WTC11 (cell line): ENCODE measurements around the gene NNMT. TPM values are rescaled to one million over a fixed set of nuclear protein-coding genes. Genes with fewer than 3 reads are reported as not detected.

Experiments used
- ATAC-seq: fragments of 200-7000 bp; cut with Tn5 transposase; 2 replicates; pipeline ENCODE4 v1.10.0; 2021; ENCODE audit warnings: mild to moderate bottlenecking, moderate library complexity
- CTCF ChIA-PET: fragments of 300-600 bp; sonication (Branson Sonifier 250); formaldehyde crosslinking; loops from one replicate; lab custom pipeline; 2021; ENCODE audit warnings: antibody characterized with exemption; lab: Charles Lee
- POLR2A ChIA-PET: fragments of 350-600 bp; sonication (Branson Sonifier 250); formaldehyde crosslinking; loops from one replicate; lab custom pipeline; 2021; ENCODE audit warnings: antibody characterized with exemption; lab: Charles Lee
- DNase-seq: peaks from one replicate; pipeline ENCODE4 v3.0.0; 2021; ENCODE audit warnings: low spot score
- H3K27ac Mint-ChIP-seq: 2 replicates; pipeline ENCODE4 v1.8.0; 2021; ENCODE audit warnings: mixed read lengths
- H3K27me3 Mint-ChIP-seq: 2 replicates; pipeline ENCODE4 v1.8.0; 2021; ENCODE audit warnings: low read depth, mild to moderate bottlenecking, moderate library complexity, mixed read lengths
- H3K36me3 Mint-ChIP-seq: 2 replicates; pipeline ENCODE4 v1.8.0; 2021; ENCODE audit warnings: mixed read lengths
- H3K4me1 Mint-ChIP-seq: 2 replicates; pipeline ENCODE4 v1.8.0; 2022; ENCODE audit warnings: mixed read lengths
- H3K4me3 Mint-ChIP-seq: 2 replicates; pipeline ENCODE4 v1.8.0; 2021; ENCODE audit warnings: mild to moderate bottlenecking, moderate library complexity, mixed read lengths
- H3K9me3 Mint-ChIP-seq: 2 replicates; pipeline ENCODE4 v1.8.0; 2021; ENCODE audit warnings: mixed read lengths
- ATF1 ChIP-seq: sonication (generic); formaldehyde crosslinking; IDR thresholded peaks from 2 replicates; pipeline ENCODE4 v1.8.1; 2023; ENCODE audit warnings: mild to moderate bottlenecking, moderate library complexity, missing genetic modification reagents
- EMX1 ChIP-seq: fragments of 250-450 bp; sonication (Bioruptor Pico); IDR thresholded peaks from 2 replicates; pipeline ENCODE4 v1.8.0; 2021; ENCODE audit warnings: mild to moderate bottlenecking
- ETV6 ChIP-seq: sonication (generic); formaldehyde crosslinking; IDR thresholded peaks from 2 replicates; pipeline ENCODE4 v1.8.1; 2022; ENCODE audit warnings: mild to moderate bottlenecking, missing genetic modification reagents
- FOXP1 ChIP-seq: sonication (generic); formaldehyde crosslinking; IDR thresholded peaks from 2 replicates; pipeline ENCODE4 v1.8.0; 2022; ENCODE audit warnings: missing genetic modification reagents, mild to moderate bottlenecking, moderate library complexity, borderline replicate concordance
- JUN ChIP-seq: sonication (generic); formaldehyde crosslinking; IDR thresholded peaks from 2 replicates; pipeline ENCODE4 v1.8.0; 2023; ENCODE audit warnings: mild to moderate bottlenecking, missing genetic modification reagents
- KAT7 ChIP-seq: sonication (generic); formaldehyde crosslinking; IDR thresholded peaks from 2 replicates; pipeline ENCODE4 v1.8.1; 2023; ENCODE audit warnings: missing genetic modification reagents, mild to moderate bottlenecking, borderline replicate concordance
- MXD4 ChIP-seq: fragments of 250-450 bp; sonication (Bioruptor Pico); IDR thresholded peaks from 2 replicates; pipeline ENCODE4 v1.8.0; 2021; ENCODE audit warnings: mild to moderate bottlenecking, moderate library complexity, borderline replicate concordance
- NFE2L1 ChIP-seq: sonication (generic); formaldehyde crosslinking; IDR thresholded peaks from 2 replicates; pipeline ENCODE4 v1.8.1; 2023; ENCODE audit warnings: missing genetic modification reagents
- PRRX2 ChIP-seq: fragments of 250-450 bp; sonication (Bioruptor Pico); IDR thresholded peaks from 2 replicates; pipeline ENCODE4 v1.8.0; 2021; ENCODE audit warnings: mild to moderate bottlenecking
- SMAD4 ChIP-seq: sonication (generic); formaldehyde crosslinking; IDR thresholded peaks from 2 replicates; pipeline ENCODE4 v1.8.0; 2022; ENCODE audit warnings: mild to moderate bottlenecking, missing genetic modification reagents
- ZNF138 ChIP-seq: sonication (generic); formaldehyde crosslinking; conservative IDR thresholded peaks from 2 replicates; pipeline ENCODE4 v1.8.1; 2022; ENCODE audit warnings: mild to moderate bottlenecking, moderate library complexity, missing genetic modification reagents
- ZNF416 ChIP-seq: fragments of 250-450 bp; sonication (Bioruptor Pico); IDR thresholded peaks from 2 replicates; pipeline ENCODE4 v1.9.0; 2021; ENCODE audit warnings: mild to moderate bottlenecking, inconsistent platforms
- total RNA-seq: library from RNA; stranded (reverse); gene quantifications from 3 replicates; pipeline ENCODE4 v1.2.3, GENCODE V29; 2021
- TF ChIP-seq, protein P1 (sequence below): fragments of 250-450 bp; sonication (Bioruptor Pico); IDR thresholded peaks from 2 replicates; pipeline ENCODE4 v1.8.0; 2021; ENCODE audit warnings: mild to moderate bottlenecking
- TF ChIP-seq, protein P2 (sequence below): sonication (generic); formaldehyde crosslinking; IDR thresholded peaks from 2 replicates; pipeline ENCODE4 v1.8.1; 2022; ENCODE audit warnings: mild to moderate bottlenecking, moderate library complexity, missing genetic modification reagents
- TF ChIP-seq, protein P3 (sequence below): fragments of 250-450 bp; sonication (Bioruptor Pico); IDR thresholded peaks from 2 replicates; pipeline ENCODE4 v1.9.0; 2021; ENCODE audit warnings: moderate library complexity, mild to moderate bottlenecking, inconsistent platforms, borderline replicate concordance
- TF ChIP-seq, protein P4 (sequence below): sonication (generic); formaldehyde crosslinking; IDR thresholded peaks from 2 replicates; pipeline ENCODE4 v1.8.1; 2023; ENCODE audit warnings: mild to moderate bottlenecking, missing genetic modification reagents
- TF ChIP-seq, protein P5 (sequence below): sonication (generic); formaldehyde crosslinking; IDR thresholded peaks from 2 replicates; pipeline ENCODE4 v1.8.0; 2022; ENCODE audit warnings: missing genetic modification reagents
- TF ChIP-seq, protein P6 (sequence below): sonication (generic); formaldehyde crosslinking; IDR thresholded peaks from 2 replicates; pipeline ENCODE4 v1.8.0; 2022; ENCODE audit warnings: mild to moderate bottlenecking, missing genetic modification reagents
- TF ChIP-seq, protein P7 (sequence below): sonication (generic); formaldehyde crosslinking; IDR thresholded peaks from 2 replicates; pipeline ENCODE4 v1.8.1; 2023; ENCODE audit warnings: mild to moderate bottlenecking, missing genetic modification reagents
- TF ChIP-seq, protein P8 (sequence below): sonication (generic); formaldehyde crosslinking; IDR thresholded peaks from 2 replicates; pipeline ENCODE4 v1.8.1; 2023; ENCODE audit warnings: mild to moderate bottlenecking, missing genetic modification reagents, moderate library complexity
- TF ChIP-seq, protein P9 (sequence below): fragments of 250-450 bp; sonication (Bioruptor Pico); conservative IDR thresholded peaks from 2 replicates; pipeline ENCODE4 v1.9.0; 2021; ENCODE audit warnings: mild to moderate bottlenecking

NNMT gene
- total RNA-seq, 1 experiment from 2014 or later: 0.50 TPM

DNA sequence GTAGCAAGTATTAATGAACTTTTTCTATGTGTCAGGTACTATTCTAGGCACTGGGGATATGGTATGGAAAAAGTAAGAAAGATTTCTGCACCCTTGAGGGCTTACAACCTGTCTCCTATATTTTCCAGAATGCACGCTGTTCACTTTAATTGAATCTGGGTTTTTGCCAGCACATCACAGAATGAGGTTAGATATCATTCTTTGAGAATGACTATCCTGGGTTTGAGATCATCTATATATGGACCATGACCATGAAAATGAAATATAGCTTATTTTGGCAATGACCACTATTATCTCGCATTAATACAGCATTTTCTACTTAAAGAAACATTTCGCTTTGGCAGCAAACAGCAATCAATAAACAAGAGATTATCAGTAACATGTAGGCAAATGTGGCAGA lies 57.2 kb downstream of the NNMT start:
- DNase-seq (no peak), ATAC-seq (no peak)
- no peaks in the 10 kb centered on the region for H3K27me3 Mint-ChIP-seq
- peaks cover 9% of the 10 kb centered on the region for H3K9me3 Mint-ChIP-seq
- TF ChIP-seq JUN (CRISPR knock-in tag): no peak
- TF ChIP-seq NFE2L1: no peak
- TF ChIP-seq ATF1 (CRISPR knock-in tag): no peak
- TF ChIP-seq, protein P1, sequence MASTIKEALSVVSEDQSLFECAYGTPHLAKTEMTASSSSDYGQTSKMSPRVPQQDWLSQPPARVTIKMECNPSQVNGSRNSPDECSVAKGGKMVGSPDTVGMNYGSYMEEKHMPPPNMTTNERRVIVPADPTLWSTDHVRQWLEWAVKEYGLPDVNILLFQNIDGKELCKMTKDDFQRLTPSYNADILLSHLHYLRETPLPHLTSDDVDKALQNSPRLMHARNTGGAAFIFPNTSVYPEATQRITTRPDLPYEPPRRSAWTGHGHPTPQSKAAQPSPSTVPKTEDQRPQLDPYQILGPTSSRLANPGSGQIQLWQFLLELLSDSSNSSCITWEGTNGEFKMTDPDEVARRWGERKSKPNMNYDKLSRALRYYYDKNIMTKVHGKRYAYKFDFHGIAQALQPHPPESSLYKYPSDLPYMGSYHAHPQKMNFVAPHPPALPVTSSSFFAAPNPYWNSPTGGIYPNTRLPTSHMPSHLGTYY (CRISPR knock-in tag): no peak
- no peak for TF ChIP-seq KAT7 (CRISPR knock-in tag)
- TF ChIP-seq, protein P2, sequence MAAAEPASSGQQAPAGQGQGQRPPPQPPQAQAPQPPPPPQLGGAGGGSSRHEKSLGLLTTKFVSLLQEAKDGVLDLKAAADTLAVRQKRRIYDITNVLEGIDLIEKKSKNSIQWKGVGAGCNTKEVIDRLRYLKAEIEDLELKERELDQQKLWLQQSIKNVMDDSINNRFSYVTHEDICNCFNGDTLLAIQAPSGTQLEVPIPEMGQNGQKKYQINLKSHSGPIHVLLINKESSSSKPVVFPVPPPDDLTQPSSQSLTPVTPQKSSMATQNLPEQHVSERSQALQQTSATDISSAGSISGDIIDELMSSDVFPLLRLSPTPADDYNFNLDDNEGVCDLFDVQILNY: no peak
- TF ChIP-seq, protein P3, sequence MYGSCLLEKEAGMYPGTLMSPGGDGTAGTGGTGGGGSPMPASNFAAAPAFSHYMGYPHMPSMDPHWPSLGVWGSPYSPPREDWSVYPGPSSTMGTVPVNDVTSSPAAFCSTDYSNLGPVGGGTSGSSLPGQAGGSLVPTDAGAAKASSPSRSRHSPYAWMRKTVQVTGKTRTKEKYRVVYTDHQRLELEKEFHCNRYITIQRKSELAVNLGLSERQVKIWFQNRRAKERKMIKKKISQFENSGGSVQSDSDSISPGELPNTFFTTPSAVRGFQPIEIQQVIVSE (CRISPR knock-in tag): no peak
- TF ChIP-seq, protein P4, sequence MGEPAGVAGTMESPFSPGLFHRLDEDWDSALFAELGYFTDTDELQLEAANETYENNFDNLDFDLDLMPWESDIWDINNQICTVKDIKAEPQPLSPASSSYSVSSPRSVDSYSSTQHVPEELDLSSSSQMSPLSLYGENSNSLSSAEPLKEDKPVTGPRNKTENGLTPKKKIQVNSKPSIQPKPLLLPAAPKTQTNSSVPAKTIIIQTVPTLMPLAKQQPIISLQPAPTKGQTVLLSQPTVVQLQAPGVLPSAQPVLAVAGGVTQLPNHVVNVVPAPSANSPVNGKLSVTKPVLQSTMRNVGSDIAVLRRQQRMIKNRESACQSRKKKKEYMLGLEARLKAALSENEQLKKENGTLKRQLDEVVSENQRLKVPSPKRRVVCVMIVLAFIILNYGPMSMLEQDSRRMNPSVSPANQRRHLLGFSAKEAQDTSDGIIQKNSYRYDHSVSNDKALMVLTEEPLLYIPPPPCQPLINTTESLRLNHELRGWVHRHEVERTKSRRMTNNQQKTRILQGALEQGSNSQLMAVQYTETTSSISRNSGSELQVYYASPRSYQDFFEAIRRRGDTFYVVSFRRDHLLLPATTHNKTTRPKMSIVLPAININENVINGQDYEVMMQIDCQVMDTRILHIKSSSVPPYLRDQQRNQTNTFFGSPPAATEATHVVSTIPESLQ (CRISPR knock-in tag): no peak
- TF ChIP-seq MXD4: no peak
- no peak for TF ChIP-seq EMX1
- H3K27ac Mint-ChIP-seq: no peak overlapping the region
- CTCF ChIA-PET: no interaction called here
- H3K36me3 Mint-ChIP-seq: no peaks in the 10 kb centered on the region
- POLR2A ChIA-PET: no interaction called here
- peaks cover 9% of the 10 kb centered on the region; the same call in 1 of the 2 replicates for H3K4me1 Mint-ChIP-seq
- H3K4me3 Mint-ChIP-seq: no peak overlapping the region

DNA sequence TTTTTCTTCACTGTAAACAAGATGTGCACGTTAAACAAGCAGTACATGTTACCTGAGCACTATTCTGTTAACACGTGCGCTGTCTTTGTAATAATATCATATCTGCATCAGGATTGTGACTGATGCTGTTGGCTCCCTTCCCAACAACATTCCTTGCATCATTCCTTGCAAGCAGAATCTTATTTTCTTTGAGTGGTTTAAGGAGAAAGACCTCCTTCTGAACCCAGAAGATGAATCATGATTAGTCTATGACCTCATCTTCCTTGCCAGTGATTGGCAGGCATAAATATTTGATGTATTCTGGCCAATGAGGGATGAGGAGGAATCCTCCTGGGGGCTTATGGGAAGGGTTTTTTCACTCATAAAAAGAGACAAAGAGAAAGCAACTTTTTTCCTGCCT lies 57.9 kb downstream of the NNMT start:
- Mint-ChIP-seq H3K4me1 (peaks cover 8% of the 10 kb centered on the region; the same call in 1 of the 2 replicates), H3K9me3 (peaks cover 9% of the 10 kb centered on the region), H3K4me3 (no peak overlapping the region), H3K36me3 (no peaks in the 10 kb centered on the region), H3K27me3 (no peaks in the 10 kb centered on the region), H3K27ac (no peak overlapping the region)
- ChIA-PET CTCF (no interaction called here), POLR2A (no interaction called here)
- no peak for DNase-seq
- ATAC-seq: no peak
- TF ChIP-seq PRRX2 (CRISPR knock-in tag) (no peak), ETV6 (no peak), ZNF138 (CRISPR knock-in tag) (no peak), FOXP1 (CRISPR knock-in tag) (no peak), SMAD4 (CRISPR knock-in tag) (no peak), ZNF416 (CRISPR knock-in tag) (no peak)
- TF ChIP-seq, protein P5, sequence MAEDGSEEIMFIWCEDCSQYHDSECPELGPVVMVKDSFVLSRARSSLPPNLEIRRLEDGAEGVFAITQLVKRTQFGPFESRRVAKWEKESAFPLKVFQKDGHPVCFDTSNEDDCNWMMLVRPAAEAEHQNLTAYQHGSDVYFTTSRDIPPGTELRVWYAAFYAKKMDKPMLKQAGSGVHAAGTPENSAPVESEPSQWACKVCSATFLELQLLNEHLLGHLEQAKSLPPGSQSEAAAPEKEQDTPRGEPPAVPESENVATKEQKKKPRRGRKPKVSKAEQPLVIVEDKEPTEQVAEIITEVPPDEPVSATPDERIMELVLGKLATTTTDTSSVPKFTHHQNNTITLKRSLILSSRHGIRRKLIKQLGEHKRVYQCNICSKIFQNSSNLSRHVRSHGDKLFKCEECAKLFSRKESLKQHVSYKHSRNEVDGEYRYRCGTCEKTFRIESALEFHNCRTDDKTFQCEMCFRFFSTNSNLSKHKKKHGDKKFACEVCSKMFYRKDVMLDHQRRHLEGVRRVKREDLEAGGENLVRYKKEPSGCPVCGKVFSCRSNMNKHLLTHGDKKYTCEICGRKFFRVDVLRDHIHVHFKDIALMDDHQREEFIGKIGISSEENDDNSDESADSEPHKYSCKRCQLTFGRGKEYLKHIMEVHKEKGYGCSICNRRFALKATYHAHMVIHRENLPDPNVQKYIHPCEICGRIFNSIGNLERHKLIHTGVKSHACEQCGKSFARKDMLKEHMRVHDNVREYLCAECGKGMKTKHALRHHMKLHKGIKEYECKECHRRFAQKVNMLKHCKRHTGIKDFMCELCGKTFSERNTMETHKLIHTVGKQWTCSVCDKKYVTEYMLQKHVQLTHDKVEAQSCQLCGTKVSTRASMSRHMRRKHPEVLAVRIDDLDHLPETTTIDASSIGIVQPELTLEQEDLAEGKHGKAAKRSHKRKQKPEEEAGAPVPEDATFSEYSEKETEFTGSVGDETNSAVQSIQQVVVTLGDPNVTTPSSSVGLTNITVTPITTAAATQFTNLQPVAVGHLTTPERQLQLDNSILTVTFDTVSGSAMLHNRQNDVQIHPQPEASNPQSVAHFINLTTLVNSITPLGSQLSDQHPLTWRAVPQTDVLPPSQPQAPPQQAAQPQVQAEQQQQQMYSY (CRISPR knock-in tag): no peak
- TF ChIP-seq, protein P6, sequence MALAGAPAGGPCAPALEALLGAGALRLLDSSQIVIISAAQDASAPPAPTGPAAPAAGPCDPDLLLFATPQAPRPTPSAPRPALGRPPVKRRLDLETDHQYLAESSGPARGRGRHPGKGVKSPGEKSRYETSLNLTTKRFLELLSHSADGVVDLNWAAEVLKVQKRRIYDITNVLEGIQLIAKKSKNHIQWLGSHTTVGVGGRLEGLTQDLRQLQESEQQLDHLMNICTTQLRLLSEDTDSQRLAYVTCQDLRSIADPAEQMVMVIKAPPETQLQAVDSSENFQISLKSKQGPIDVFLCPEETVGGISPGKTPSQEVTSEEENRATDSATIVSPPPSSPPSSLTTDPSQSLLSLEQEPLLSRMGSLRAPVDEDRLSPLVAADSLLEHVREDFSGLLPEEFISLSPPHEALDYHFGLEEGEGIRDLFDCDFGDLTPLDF (CRISPR knock-in tag): no peak
- TF ChIP-seq, protein P7, sequence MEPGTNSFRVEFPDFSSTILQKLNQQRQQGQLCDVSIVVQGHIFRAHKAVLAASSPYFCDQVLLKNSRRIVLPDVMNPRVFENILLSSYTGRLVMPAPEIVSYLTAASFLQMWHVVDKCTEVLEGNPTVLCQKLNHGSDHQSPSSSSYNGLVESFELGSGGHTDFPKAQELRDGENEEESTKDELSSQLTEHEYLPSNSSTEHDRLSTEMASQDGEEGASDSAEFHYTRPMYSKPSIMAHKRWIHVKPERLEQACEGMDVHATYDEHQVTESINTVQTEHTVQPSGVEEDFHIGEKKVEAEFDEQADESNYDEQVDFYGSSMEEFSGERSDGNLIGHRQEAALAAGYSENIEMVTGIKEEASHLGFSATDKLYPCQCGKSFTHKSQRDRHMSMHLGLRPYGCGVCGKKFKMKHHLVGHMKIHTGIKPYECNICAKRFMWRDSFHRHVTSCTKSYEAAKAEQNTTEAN (CRISPR knock-in tag): no peak
- TF ChIP-seq, protein P8, sequence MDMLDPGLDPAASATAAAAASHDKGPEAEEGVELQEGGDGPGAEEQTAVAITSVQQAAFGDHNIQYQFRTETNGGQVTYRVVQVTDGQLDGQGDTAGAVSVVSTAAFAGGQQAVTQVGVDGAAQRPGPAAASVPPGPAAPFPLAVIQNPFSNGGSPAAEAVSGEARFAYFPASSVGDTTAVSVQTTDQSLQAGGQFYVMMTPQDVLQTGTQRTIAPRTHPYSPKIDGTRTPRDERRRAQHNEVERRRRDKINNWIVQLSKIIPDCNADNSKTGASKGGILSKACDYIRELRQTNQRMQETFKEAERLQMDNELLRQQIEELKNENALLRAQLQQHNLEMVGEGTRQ (CRISPR knock-in tag): no peak
- TF ChIP-seq, protein P9, sequence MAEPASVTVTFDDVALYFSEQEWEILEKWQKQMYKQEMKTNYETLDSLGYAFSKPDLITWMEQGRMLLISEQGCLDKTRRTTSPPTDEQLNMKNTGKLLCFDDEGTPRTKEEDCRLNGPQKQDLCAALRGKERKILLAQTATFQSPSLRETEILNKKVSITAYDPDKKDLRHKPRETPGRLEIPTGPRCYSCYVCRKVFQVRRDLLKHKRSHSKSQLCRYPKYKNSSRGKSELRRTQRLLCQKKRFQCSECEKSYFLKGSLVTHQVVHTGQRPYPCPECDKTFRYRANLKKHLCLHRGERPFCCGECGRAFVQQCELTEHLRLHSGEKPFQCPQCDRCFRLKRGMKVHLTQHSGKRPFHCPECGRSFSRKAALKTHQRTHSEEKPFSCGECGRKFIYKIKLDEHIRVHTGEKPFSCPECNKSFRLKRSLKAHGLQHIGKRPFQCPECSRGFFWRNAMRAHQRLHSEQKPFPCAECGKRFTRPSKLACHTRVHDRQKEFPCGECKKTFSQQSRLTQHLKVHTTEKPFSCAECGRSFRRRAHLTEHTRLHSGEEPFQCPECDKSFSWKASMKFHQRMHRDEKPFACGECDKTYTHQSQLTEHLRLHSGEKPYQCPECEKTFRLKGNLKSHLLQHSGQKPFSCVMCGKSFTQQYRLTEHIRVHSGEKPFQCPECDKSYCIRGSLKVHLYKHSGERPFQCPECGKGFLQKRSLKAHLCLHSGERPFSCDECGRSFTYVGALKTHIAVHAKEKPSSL (CRISPR knock-in tag): no peak
